SKM-1 treated with dmso at 0.1 percent for 144 hours (cell line): ENCODE results near the gene FLAD1.
"Not testable (repeated sequence)": the region's sequence is repeated elsewhere in the genome, so short reads cannot be mapped to it uniquely, and the experiment has no call there.

Source experiments
- DNase-seq: peaks from one replicate; lab custom pipeline; 2025; ENCODE audit not compliant: unreplicated experiment; lab: John Stamatoyannopoulos, UW

The FLAD1 gene

GRCh38 chr1:154967331-154967950 lies 15.7 kb upstream of the FLAD1 start:
- no peak for DNase-seq

GRCh38 chr1:154968731-154969130 lies 14.4 kb upstream of the FLAD1 start:
- no peak for DNase-seq

DNA sequence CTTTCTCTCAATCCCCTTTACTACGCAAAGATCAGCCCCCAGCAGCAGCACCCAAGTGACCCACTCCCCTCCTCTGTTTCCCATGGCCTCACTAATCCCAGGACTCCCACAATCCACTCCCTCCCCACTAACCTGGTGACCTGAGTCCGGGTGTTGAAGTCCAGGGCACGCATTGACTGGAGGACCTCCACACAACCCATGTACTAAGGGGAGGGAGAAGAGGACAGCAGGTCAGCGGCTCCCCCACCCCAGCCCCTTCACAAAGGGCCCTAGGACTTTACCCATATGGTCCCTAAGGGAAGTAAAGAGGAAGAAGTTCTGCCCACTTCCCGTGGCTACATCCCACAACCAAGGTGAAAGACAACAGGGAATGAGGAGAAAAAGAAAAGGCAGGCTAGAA lies 13.9 kb upstream of the FLAD1 start:
- no peak for DNase-seq

GRCh38 chr1:154969860-154970452 lies 13.2 kb upstream of the FLAD1 start:
- no peak for DNase-seq

GRCh38 chr1:154970631-154971340 lies 12.4 kb upstream of the FLAD1 start, which contains the start of gene SHC1:
Gene SHC1, minus strand, starts transcription at chr1:154970747. Its CDS starts 221 bp downstream, at chr1:154970526.
- DNase-seq = no peak

DNA sequence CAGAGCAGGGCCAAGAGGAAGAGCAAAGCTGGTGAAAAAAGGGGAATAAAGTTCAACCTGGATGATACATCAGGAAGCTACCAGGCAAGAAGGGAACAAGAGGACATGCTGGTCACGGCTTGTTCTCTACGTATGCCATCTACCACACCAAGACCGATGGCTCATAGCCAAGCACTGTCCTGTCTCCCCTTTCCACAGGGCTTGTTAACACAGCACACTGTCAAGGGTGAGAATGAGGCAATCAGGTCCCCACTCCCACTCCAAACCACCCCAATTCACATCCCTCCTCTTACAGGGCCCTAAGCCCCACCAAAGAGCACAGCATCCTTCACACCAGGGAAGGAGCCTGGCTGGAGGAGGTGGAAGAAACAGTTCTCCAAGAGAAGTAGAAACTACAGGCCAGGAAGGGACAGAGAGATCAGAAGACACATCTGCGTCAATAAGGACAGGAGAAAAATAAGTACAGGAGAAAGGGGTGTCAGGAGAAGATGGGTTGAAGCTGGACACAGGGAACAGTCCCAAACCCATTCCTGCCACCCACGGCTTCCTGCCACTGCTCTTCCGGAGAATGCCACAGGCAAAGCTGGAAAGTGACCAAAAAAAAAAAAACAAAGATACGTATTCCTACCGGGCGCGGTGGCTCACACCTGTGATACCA lies 11.7 kb upstream of the FLAD1 start:
- no peak for DNase-seq

DNA sequence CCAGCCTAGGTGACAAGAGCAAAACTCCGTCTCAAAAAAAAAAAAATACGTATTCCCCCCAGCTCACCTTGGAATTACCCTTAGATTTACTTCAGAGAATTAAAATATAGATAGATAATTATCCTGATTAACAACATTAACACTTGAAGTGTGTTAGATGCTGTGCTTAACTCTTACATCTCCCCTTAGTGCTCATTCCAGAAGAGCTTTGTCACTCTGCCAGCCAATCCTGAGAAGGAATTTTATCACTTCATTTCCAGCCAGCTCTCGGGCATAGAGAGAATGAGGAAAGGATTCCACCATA lies 11.0 kb upstream of the FLAD1 start:
- no peak for DNase-seq

GRCh38 chr1:154972517-154973343 lies 10.4 kb upstream of the FLAD1 start:
- DNase-seq = no peak

- DNase-seq = peak; percentile 98
Measured at GRCh38 chr1:154973344-154974101, 9.6 kb upstream of the FLAD1 start.

GRCh38 chr1:154974102-154974807 lies 8.9 kb upstream of the FLAD1 start, which contains the start of gene CKS1B:
Gene CKS1B, plus strand, starts transcription at chr1:154974681. Its CDS starts 65 bp downstream, at chr1:154974746.
- peak; percentile 100 for DNase-seq

- peak; percentile 99 for DNase-seq
Measured at GRCh38 chr1:154974808-154975408, 8.2 kb upstream of the FLAD1 start.

DNA sequence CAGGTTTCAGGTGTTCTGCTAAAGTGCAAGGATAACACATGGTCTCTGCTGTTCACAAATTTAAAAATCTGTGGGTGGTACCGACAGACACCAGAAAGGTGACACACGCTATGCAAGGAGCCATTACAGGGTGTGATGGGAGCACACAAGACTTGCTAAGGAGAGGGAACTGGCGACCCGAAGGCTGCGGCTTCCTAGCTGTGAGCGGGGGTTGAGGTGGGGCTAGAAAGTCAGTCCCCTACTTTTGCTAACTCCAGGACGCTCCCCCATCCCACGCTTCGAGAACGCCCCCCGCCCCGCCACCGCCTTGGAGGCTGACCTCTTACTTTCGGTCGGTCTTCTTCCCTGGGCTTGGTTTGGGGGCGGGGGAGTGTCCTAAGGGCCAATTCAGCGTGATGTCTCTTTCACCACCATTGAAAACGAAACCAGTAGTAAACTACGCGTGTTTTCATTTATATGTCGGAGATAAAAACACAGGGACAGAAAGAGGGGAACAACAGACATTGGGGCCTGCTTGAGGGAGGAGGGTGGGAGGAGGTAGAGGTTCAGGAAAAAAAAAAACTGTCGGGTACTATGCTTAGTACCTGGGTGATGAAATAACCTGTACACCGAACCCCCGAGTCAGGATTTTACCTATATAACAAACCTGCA lies 7.6 kb upstream of the FLAD1 start:
- DNase-seq = peak; percentile 48

DNA sequence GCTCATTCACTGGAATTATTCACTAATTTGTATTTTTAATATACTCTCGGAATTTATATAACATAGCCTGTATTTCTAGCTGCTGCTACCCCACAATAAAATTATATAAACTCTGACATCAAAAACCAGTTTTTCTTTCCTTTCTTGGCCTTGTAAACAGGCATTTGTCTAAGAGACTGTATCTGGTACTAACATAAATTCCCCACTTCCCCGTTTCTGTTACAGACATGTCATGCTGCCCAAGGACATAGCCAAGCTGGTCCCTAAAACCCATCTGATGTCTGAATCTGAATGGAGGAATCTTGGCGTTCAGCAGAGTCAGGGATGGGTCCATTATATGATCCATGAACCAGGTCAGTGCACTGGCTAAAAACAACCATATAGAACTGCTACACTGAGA lies 5.4 kb upstream of the FLAD1 start:
- DNase-seq = not testable (repeated sequence)

- DNase-seq = no peak
Measured at GRCh38 chr1:154978360-154978759, 4.8 kb upstream of the FLAD1 start.

- DNase-seq = no peak
Measured at GRCh38 chr1:154982341-154982740, 803 bp upstream of the FLAD1 start.

GRCh38 chr1:154983776-154984466 lies 777 bp downstream of the FLAD1 start:
- DNase-seq = no peak

DNA sequence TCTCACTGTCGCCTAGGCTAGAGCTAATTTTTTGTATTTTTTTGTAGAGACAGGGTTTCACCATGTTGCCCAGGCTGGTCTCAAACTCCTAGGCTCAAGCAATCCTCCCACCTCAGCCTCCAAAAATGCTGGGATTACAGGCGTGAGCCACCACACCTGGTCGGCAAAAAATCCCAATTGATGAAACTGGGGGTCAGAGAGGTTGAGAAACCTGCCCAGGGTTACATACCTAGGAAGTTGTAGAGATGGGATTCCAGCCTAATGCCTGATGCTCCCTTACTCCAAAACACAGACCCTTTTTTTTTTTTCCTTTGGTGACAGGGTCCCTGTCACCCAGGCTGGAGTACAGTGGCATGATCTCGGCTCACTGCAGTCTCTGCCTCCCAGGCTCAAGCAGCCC lies 3.6 kb downstream of the FLAD1 start:
- not testable (repeated sequence) for DNase-seq

DNA sequence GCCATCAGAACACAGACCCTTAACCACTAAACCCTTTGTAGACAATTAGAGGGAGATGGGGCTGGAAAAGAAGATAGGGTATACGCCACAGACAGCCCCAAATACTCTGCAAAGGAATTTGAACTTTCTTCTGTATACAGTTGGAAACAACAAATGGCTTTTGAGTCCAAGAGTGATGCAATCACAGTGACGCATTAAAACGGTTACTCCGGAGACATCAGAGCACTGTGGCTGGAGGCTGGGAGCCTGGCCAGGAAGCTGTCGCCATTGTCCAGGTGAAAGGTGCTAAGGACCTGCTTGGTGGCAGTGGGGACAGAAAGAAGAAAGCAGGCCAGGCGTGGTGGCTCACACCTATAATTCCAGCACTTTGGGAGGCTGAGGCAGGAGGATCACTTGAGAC lies 4.2 kb downstream of the FLAD1 start:
- no peak for DNase-seq
